Calu3 (cell line): ENCODE results near the gene CENPU. TPM values are rescaled to one million over a fixed set of nuclear protein-coding genes. Genes with fewer than 3 reads are reported as not detected.

Experiments
- BruUV-seq: library from RNA; stranded (reverse); fragments of 400-500 nt; replicated peaks from 2 replicates; lab custom pipeline; 2021; lab: Mats Ljungman, UMichigan
- CTCF ChIA-PET: fragments of 300-600 bp; sonication (Branson Sonifier 250); formaldehyde crosslinking; loops from one replicate; lab custom pipeline; 2022; ENCODE audit warnings: antibody characterized with exemption; lab: Charles Lee
- DNase-seq: peaks from one replicate; pipeline ENCODE4 v3.0.0; 2022
- H3K27ac Mint-ChIP-seq: one replicate; pipeline ENCODE4 v1.8.0; 2022; ENCODE audit warnings: mixed read lengths; ENCODE audit not compliant: unreplicated experiment
- H3K27me3 Mint-ChIP-seq: one replicate; pipeline ENCODE4 v1.8.0; 2022; ENCODE audit warnings: mixed read lengths; ENCODE audit not compliant: unreplicated experiment
- H3K36me3 Mint-ChIP-seq: one replicate; pipeline ENCODE4 v1.8.0; 2022; ENCODE audit warnings: mild to moderate bottlenecking, moderate library complexity, mixed read lengths; ENCODE audit not compliant: insufficient read depth, unreplicated experiment
- H3K4me1 Mint-ChIP-seq: one replicate; pipeline ENCODE4 v1.8.0; 2022; ENCODE audit warnings: mild to moderate bottlenecking, low read depth, mixed read lengths; ENCODE audit not compliant: unreplicated experiment
- H3K4me3 Mint-ChIP-seq: one replicate; pipeline ENCODE4 v1.8.0; 2022; ENCODE audit warnings: mild to moderate bottlenecking, low read depth, moderate library complexity, mixed read lengths; ENCODE audit not compliant: unreplicated experiment
- H3K9me3 Mint-ChIP-seq: one replicate; pipeline ENCODE4 v1.8.0; 2022; ENCODE audit warnings: low read depth, mixed read lengths; ENCODE audit not compliant: unreplicated experiment
- intact Hi-C: fragments of 100-400 bp; cut with micrococcal nuclease; formaldehyde crosslinking; loops from one replicate; pipeline ENCODE4 v1.10.0; 2022; ENCODE audit not compliant: unreplicated experiment
- total RNA-seq: library from RNA; stranded (reverse); gene quantifications from 2 replicates; pipeline ENCODE4 v1.2.3, GENCODE V29; 2022
- TF ChIP-seq, protein P1 (sequence below): fragments of 200-600 bp; IDR thresholded peaks from one replicate; pipeline ENCODE4 v1.8.0; 2022; ENCODE audit warnings: antibody characterized with exemption; ENCODE audit not compliant: unreplicated experiment

The CENPU gene
- total RNA-seq, 1 experiment from 2014 or later, result 79.2 TPM

DNA sequence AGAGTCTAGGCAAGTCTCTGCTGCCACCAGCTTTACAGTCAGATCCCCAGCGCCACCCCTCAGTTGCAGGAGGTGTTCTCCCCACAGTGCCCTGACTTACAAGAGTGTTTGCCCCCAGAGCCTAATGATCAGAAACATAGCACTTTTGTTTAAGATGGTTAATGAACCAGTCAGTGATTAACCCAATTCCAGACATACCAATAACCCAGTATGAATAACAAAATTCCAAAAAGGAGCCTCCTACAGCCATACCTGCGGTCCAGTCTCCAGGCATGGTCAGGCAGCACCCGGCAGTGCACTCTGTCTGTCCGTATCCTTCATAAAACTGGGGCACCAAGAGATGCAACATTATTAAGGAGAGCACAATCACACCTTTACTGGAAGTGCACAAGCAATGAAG lies 30.7 kb upstream of the CENPU start:
- Mint-ChIP-seq H3K27ac (no peak overlapping the region), H3K4me3 (no peak overlapping the region), H3K9me3 (no peaks in the 10 kb centered on the region), H3K27me3 (no peaks in the 10 kb centered on the region), H3K4me1 (no peaks in the 10 kb centered on the region), H3K36me3 (no peaks in the 10 kb centered on the region)
- intact Hi-C loops, result no loop called here
- BruUV-seq, result no TSS peak
- DNase-seq, result no peak
- TF ChIP-seq, protein P1, sequence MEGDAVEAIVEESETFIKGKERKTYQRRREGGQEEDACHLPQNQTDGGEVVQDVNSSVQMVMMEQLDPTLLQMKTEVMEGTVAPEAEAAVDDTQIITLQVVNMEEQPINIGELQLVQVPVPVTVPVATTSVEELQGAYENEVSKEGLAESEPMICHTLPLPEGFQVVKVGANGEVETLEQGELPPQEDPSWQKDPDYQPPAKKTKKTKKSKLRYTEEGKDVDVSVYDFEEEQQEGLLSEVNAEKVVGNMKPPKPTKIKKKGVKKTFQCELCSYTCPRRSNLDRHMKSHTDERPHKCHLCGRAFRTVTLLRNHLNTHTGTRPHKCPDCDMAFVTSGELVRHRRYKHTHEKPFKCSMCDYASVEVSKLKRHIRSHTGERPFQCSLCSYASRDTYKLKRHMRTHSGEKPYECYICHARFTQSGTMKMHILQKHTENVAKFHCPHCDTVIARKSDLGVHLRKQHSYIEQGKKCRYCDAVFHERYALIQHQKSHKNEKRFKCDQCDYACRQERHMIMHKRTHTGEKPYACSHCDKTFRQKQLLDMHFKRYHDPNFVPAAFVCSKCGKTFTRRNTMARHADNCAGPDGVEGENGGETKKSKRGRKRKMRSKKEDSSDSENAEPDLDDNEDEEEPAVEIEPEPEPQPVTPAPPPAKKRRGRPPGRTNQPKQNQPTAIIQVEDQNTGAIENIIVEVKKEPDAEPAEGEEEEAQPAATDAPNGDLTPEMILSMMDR, result no peak
- CTCF ChIA-PET, result no interaction called here

DNA sequence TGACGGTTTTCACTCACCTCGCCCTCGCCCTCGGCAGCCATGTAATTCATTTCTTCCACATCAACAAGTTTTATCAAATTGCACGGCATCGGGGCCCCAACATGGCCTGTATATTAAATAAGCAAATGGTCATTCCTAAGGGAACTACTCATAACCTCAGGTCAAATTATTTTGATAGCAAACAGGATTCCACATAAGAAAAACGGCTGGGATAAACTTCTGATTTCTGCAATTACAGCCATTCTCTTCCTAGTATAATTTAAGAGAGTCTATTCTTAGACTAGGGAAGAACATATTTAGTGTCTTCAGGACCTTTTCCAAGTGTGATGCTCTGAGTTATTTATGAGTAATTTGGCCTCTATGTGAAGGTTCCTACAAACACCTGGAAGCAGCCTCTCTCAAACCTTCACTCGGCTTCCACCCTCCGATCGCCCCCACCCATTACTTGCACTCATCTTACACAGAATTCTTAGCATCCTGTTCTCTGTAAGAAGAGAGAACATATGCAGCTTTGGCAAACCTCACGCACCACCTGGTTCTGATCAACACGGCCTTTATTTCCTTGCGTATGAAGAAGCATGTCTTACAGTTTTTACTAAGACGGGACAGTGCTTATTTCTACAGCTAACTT lies 29.4 kb upstream of the CENPU start:
- CTCF ChIA-PET, result no interaction called here
- Mint-ChIP-seq H3K27ac (no peak overlapping the region), H3K36me3 (no peaks in the 10 kb centered on the region), H3K27me3 (no peaks in the 10 kb centered on the region), H3K4me1 (no peaks in the 10 kb centered on the region), H3K9me3 (no peaks in the 10 kb centered on the region), H3K4me3 (no peak overlapping the region)
- DNase-seq, result no peak
- TF ChIP-seq, protein P1, result no peak
- intact Hi-C loops, result no loop called here
- no TSS peak for BruUV-seq

DNA sequence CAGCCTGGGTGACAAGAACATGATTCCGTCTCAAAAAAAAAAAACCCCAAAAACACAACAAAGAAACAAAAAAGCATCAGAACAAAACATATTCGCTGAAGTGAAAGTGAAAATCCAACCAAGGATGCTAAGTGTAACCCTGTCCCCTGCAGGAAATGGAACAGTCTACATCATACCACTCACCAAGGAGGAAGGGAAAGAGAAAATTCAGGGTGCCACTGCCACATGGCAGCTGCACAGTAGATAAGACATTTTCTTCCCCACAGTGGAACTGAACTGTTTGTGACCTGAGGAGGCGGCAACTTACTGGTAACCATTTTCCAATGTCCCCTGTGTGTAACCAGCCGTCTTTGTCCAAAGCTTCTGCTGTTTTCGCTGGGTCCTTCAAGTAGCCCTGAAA lies 28.2 kb upstream of the CENPU start:
- Mint-ChIP-seq H3K4me1 (no peaks in the 10 kb centered on the region), H3K27ac (no peak overlapping the region), H3K4me3 (no peak overlapping the region), H3K36me3 (no peaks in the 10 kb centered on the region), H3K9me3 (no peaks in the 10 kb centered on the region), H3K27me3 (no peaks in the 10 kb centered on the region)
- CTCF ChIA-PET, result no interaction called here
- no TSS peak for BruUV-seq
- TF ChIP-seq, protein P1, result no peak
- no peak for DNase-seq
- intact Hi-C loops, result no loop called here

DNA sequence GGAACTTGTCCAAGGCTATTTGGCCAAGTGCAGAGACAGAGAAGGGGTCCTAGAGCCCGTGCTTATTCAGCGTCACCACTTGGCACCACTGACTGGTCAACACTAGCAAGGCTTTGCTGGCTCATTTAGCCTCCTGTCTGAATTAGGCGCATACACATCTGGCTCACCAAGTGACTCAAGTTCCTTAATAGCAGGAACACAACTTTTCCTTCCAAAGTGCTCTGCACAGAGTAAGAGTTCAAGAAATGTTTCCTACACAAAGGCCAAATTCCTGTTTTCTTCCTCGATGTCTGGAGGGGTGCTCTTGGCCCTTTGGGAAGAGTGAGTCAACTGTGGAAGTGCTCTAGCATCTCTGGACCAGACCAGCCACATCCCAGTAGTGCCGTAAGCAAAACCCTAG lies 26.8 kb upstream of the CENPU start:
- CTCF ChIA-PET, result no interaction called here
- DNase-seq, result no peak
- Mint-ChIP-seq H3K27ac (no peak overlapping the region), H3K9me3 (no peaks in the 10 kb centered on the region), H3K27me3 (no peaks in the 10 kb centered on the region), H3K4me1 (no peaks in the 10 kb centered on the region), H3K4me3 (no peak overlapping the region), H3K36me3 (no peaks in the 10 kb centered on the region)
- BruUV-seq, result no TSS peak
- TF ChIP-seq, protein P1, result no peak
- intact Hi-C loops, result no loop called here
